A549 (cell line): ENCODE results near the gene ZNF362.

Experiments used
- CBX2 ChIP-seq: fragments of 200-600 bp; sonication (generic); IDR thresholded peaks from 2 replicates; pipeline ENCODE4 v1.6.1; 2016; ENCODE audit warnings: low read depth, mild to moderate bottlenecking, borderline replicate concordance
- CEBPB ChIP-seq, 2 experiments: fragments of >200 bp in 1 of 2; sonication (Bioruptor Twin) in 1 of 2; formaldehyde crosslinking in 1 of 2; IDR thresholded peaks; 2 replicates each; pipeline ENCODE4 v1.6.1; 2012 to 2016
- EHMT2 ChIP-seq: fragments of 200-600 bp; sonication (generic); IDR thresholded peaks from 2 replicates; pipeline ENCODE4 v1.6.1; 2016; ENCODE audit warnings: antibody characterized with exemption, low read depth, mild to moderate bottlenecking, moderate library complexity
- EP300 ChIP-seq, 2 experiments: fragments of >200 bp; sonication (Bioruptor Twin); formaldehyde crosslinking; IDR thresholded peaks; 2 replicates in 1 of 2; 3 replicates in 1 of 2; pipeline ENCODE4 v1.6.1; 2016 to 2017
- MAFK ChIP-seq: fragments of 450-650 bp; IDR thresholded peaks from 2 replicates; pipeline ENCODE4 v1.6.1; 2014; ENCODE audit not compliant: partially characterized antibody
- MAZ ChIP-seq: fragments of 150-350 bp; IDR thresholded peaks from 2 replicates; pipeline ENCODE4 v1.6.1; 2014; ENCODE audit warnings: antibody characterized with exemption, low read depth, low read length, borderline replicate concordance
- PHF8 ChIP-seq: fragments of 200-600 bp; sonication (generic); IDR thresholded peaks from 2 replicates; pipeline ENCODE4 v1.6.1; 2016; ENCODE audit warnings: low read depth, mild to moderate bottlenecking, antibody characterized with exemption, moderate library complexity, borderline replicate concordance
- RAD21 ChIP-seq, 2 experiments: fragments of >200 bp in 1 of 2; sonication (Bioruptor Twin) in 1 of 2; formaldehyde crosslinking in 1 of 2; IDR thresholded peaks in 1 of 2; conservative IDR thresholded peaks in 1 of 2; 2 replicates in 1 of 2; 3 replicates in 1 of 2; pipeline ENCODE4 v1.6.1; 2012 to 2018; ENCODE audit warnings: inconsistent platforms in 1 of 2
- REST ChIP-seq: fragments of 200-600 bp; sonication (generic); IDR thresholded peaks from 2 replicates; pipeline ENCODE4 v1.6.1; 2016; ENCODE audit warnings: antibody characterized with exemption, mild to moderate bottlenecking, moderate library complexity
- TP53 ChIP-seq: fragments of 250-450 bp; sonication (Bioruptor Pico); IDR thresholded peaks from 2 replicates; pipeline ENCODE4 v1.5.0; 2021; ENCODE audit warnings: mild to moderate bottlenecking, moderate library complexity
- ZFP36 ChIP-seq: fragments of 450-650 bp; IDR thresholded peaks from 2 replicates; pipeline ENCODE4 v1.6.1; 2014; ENCODE audit warnings: borderline replicate concordance; ENCODE audit not compliant: partially characterized antibody
- TF ChIP-seq, protein P1 (sequence below): fragments of >200 bp; sonication (Bioruptor Twin); formaldehyde crosslinking; IDR thresholded peaks from 3 replicates; pipeline ENCODE4 v1.5.1; 2016
- TF ChIP-seq, protein P2 (sequence below): fragments of >200 bp; sonication (Bioruptor Twin); formaldehyde crosslinking; IDR thresholded peaks from 2 replicates; pipeline ENCODE4 v1.6.1; 2016

DNA sequence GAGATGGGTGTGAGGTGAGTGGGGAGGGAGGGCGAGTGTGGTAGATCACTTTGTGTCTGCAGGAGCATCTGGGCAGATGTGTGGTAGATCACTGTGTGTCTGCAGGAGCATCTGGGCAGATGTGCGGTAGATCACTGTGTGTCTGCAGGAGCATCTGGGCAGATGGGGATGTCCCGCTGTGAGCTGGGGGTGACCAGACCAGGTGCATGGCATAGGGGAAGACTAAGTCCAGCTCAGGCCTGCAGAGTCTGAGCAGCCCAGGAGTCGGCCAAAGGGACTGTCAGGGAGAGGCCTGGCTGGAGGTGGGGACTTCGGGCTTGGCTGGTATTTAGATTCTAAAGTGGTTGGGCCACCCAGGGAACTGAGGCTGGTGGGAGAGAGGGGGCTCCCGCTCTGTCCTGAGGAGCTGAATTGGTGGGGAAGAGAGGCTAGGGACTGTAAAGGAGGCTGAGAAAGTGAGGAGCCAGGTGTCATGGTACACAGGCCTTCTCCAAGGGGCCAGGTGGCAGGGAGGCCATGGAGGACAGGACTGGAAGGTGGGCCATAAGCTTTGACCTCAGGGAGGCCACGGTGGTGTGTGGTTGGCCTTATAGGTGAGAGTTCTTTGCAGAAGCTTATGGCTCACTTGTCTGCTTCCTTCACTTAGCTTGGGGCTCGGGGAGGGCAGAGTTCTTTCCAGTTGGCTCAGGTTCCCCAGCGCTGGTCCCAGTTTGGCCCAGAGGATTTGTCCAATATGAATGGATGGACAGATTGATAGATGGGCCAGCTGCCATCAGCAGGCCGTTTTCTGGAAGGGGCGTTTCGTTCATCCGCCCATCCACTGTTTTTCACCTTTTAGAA lies 15.6 kb downstream of the ZNF362 start:
- TF ChIP-seq EHMT2 = no peak
- no peak for TF ChIP-seq MAZ
- TF ChIP-seq TP53 (CRISPR knock-in tag) = no peak
- TF ChIP-seq, protein P1, sequence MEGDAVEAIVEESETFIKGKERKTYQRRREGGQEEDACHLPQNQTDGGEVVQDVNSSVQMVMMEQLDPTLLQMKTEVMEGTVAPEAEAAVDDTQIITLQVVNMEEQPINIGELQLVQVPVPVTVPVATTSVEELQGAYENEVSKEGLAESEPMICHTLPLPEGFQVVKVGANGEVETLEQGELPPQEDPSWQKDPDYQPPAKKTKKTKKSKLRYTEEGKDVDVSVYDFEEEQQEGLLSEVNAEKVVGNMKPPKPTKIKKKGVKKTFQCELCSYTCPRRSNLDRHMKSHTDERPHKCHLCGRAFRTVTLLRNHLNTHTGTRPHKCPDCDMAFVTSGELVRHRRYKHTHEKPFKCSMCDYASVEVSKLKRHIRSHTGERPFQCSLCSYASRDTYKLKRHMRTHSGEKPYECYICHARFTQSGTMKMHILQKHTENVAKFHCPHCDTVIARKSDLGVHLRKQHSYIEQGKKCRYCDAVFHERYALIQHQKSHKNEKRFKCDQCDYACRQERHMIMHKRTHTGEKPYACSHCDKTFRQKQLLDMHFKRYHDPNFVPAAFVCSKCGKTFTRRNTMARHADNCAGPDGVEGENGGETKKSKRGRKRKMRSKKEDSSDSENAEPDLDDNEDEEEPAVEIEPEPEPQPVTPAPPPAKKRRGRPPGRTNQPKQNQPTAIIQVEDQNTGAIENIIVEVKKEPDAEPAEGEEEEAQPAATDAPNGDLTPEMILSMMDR = no peak
- TF ChIP-seq, protein P2, sequence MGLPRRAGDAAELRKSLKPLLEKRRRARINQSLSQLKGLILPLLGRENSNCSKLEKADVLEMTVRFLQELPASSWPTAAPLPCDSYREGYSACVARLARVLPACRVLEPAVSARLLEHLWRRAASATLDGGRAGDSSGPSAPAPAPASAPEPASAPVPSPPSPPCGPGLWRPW = no peak
- no peak for TF ChIP-seq REST
- no peak for TF ChIP-seq CBX2
- TF ChIP-seq RAD21 (conservative IDR thresholded peaks at IDR 0.05 in 1 of 2, IDR thresholded peaks at IDR 0.05 in 1 of 2) = no peak
- TF ChIP-seq EP300 (IDR thresholded peaks at IDR 0.05) = no peak
- TF ChIP-seq CEBPB (IDR thresholded peaks at IDR 0.05) = no peak
- no peak for TF ChIP-seq MAFK
- TF ChIP-seq ZFP36 = no peak
- TF ChIP-seq PHF8 = no peak
